Hippocampal formation (tissue), 2 donors: Measurements from ENCODE around the gene PDK2.
"Not testable (repeated sequence)": the region's sequence is repeated elsewhere in the genome, so short reads cannot be mapped to it uniquely, and the experiment has no call there.

Source experiments
- DNase-seq, 2 donors: peaks; one replicate each; lab custom pipeline; 2025; lab: John Stamatoyannopoulos, UW

Gene PDK2

DNA sequence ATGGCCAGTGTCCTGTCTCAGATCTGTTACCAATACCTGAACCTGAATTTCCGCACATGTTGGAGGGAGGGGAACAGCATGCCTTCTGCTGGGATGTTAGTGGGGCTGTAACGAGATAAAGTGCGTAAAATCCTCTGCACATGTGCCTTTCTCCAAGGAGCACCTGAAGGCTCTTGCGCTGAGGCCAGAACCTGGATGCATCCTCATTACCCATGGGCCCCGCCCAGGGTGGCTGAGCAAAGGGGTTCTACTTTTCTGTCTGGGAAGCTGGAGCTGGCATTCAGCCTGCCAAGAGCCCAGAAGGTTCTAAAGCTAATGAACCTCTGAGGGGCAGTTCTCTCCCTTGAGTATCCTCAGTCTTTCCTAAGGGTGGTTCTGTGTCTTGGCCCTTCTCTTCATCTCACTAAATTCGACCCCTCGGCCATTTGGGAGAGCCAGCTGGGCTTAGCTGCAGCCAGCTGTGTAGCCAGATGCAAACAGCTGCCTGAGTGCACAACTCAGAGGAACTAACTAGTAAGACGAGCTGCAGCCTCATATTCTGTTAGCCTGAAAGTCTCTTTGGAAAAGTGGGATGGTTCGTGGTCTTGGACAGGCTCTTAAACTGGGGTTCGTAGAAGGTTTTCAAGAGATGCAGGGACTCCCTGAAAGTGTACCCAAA is 36.7 kb upstream of the PDK2 start:
- no peak for DNase-seq

DNA sequence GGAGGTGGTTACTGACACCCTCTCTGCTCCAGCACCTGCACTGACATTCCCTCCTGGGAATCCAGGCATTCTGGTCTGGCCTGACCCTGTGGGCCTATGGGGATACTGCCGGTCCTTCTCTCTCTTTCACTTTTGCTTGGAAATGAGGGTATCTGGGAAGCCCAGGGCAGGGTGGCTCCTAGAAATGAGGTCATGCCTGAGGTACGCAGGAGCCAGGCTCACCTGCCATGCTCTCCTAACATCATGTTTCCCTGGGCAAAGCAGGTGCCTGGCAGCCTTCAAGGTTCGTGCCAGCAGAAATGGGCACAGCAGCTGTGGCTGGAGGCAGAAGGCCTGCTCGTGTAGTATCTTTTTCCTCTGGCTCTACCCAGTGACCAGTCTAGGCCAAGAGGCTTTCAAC is 35.9 kb upstream of the PDK2 start:
- DNase-seq = no peak

DNA sequence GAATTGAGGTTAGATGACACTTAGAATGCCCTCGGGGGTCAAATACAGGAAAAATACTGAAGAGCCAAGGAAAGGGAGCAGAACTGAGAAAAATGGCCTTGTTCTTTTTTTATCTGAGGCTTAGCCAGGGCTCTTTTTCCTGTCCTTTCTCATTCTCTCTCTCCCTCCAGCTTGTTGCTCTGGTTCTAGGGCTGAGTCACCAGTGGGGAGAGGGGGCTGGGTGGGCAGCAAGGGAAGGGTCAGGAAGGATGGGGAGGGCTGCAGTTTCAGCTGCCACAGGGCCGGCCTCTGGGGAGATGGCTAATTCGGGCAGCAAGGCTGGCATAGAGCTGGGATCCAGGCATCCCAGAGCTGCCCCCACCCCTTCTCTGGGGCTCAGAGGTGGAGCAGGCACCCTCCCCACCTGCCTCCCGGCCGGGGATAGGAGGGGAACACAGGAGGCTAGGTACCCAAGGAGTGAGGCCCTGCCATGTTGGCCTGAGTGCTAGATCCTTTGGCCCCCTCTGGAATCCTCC is 35.3 kb upstream of the PDK2 start:
- DNase-seq = no peak

DNA sequence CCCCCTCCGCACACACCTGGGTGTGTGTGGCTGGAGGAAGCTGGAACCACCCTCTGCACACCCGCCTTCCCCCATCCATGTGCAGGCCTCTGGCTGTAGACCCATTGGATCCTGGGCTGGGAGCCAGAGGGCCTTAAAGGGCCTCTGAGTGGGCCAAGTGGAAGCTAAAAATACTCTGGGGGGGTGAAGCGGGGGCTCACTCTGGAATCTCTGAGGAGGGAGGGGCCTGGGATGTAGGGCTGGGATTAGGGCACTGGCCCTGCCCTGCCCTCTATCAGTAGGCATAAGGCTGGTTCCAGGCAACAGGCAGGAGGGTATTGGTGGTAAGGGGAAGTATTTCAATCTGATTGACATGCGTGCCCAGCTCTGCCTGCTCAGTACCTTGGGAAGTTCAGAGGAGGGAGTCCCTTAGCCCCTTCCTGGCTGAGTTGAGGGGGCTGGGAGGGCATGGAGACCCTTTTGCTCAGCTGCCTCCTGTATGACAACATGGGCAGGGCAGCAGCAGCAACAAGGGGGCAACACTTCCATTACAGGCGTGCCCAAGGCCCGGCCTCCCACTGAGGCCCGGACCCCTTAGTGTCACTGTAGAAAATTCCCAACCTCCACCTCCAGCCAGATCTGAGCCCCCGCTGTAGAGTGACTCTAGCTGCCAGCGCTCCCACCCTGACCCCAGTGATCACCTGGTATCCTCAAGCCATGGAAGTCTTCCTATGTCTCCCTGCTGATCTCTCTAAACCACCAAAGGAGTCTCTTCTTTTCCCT is 34.0 kb upstream of the PDK2 start:
- peak in 1 of 2 donors; percentile 28 for DNase-seq

DNA sequence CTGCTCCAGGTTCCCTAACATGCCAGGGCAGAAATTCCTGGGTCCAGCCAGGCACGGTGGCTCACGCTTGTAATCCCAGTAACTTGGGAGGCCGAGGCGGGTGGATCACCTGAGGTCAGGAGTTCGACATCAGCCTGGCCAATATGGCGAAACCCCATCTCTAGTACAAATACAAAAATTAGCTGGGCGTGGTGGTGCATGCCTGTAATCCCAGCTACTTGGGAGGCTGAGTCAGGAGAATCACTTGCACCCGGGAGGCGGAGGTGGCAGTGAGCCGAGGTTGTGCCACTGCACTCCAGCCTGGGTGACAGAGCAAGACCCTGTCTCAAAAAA is 33.5 kb upstream of the PDK2 start:
- not testable (repeated sequence) for DNase-seq

DNA sequence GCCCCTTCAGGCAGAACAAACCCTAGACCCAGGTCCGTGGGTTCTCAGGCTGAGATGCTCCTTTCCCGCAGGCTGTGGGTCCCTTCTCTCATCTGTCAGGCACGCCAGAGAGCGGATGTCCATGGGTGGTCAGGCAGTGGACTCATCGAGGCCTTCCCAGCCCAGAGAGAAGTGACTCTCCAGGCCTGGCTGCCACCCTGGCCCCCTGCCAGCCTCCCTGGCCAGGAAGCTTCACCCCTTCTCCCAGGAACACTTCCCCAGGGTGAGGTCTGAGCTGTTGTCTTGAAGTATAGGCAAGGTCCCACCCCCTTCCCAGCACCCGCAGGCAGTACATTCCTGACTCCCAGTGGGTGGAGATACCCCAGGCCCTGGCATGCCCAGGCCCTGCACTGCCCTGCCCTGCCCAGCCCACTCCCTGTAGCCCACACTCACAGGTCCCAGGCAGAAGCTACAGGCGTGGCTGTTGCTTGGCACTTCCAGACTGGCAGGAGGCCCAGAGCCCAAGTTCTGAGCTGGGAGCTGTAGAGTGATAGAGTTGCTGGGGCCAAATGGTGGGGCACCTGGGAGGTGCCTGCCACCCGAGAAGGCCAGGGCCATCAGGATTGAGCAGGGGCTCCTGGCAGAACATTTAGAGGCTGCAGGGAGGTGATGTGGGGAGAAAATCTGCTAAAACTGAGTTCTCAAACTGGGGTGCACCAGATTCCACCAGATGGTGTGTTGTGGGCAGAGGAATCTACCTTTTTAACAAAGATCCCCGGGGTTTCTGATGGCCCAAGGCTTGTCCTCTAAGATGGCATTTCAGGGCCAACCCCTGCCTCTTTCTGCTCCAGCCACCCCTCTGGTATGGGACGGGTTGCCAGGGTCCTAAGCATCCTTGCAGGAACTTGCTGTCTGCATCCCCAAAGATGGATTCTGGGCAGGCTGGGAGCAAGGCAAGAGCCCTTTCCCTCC is 32.6 kb upstream of the PDK2 start:
- DNase-seq = no peak

DNA sequence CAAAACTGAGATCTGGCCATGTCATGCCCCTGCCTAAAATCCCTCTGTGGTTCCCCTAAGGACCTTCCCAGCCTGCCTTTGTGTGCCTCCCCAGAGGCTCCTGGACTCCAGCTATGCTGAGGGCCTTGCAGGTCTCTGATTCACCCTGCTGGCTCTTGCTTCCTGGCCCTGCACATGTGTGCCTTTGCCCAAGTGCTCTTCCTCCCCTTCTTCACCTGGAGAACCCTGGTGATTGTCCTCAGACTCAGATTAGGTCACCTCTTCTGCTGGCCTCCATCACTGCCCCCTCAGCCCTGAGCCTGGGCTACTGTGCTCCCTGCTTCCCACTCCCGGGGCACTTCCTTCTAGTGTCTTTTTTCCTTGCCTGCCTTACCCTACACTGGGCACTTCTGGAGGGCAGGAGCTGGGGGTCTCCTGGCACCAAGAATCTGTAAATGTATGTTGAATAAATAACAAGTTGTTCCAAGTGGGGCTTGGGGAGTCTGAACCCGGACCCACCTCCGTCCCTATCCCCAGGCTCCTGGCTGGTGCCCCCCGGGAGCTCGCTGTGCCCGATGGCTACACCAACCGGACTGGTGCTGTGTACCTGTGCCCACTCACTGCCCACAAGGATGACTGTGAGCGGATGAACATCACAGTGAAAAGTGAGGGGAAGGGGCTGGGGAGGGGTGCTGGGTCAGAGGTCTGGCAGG is 31.4 kb upstream of the PDK2 start:
- DNase-seq = no peak

DNA sequence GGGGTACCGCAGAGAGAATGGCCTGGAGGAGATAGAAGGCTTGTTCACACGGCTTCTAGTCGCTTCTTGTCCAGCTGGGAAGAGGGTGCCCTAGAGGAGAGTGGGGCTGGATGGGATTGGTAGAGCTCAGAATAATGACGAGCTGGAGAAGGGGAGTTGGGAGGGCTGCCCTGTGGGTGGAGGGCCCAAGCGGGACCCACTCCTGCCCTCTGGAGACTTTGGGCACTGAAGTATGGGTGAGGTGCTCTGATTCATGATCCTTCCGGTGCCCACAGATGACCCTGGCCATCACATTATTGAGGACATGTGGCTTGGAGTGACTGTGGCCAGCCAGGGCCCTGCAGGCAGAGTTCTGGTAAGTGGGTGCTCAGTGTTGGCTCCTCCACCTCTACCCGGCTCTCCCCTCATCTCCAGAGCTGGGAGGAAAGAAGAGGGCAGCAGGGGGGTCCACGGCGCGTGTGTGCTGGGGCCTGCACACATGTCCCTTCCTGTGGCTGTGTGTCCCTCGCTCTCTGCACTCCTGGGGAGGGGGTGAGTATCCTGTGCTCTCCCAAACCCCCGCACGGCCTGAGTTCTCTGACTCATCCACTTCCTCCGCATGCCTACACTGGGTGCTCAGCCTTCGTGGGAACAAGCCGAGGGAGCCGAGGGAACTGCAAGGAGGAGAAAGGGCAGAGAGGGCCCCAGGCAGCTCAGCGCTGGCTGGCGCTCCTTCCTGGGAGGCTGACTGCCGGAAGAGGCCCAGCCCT is 30.7 kb upstream of the PDK2 start:
- DNase-seq = no peak

DNA sequence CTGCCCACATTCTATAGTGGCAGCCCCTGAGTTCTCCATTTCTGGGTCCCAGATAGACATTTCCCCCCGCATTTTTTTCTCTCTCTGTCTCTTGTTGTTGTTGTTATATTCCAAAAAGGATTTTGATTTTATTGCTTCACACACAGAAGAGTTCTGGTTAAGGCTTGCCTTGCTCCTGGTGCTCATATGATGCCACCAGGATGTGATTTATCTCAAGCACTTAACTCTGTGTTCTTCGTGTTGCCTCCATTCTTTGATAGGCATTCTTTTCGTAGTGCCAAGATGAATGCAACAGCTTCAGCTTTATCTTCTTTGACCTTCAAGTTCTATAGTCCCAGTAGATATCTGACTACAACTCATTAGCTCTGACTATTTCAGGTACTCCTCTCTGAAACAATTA is 30.1 kb upstream of the PDK2 start:
- no peak for DNase-seq

DNA sequence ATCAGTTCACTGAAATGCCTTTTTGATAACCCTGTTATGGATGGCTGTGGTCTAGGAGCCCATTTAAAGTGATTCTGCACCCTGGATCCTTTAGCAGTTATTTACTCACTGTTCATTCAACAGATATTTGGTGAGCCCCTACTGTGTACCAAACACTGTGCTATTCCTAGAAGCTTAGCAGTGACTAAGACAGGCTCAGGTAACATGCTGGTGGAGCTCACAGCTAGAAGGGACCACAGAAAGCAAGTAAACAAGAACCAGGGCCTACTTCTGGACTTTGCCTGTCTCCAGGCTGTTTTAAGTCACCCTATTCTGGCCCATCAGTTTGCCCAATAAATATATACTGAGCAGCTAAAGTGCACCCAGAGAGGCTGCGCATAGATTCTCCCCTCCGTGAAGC is 28.2 kb upstream of the PDK2 start:
- no peak for DNase-seq

DNA sequence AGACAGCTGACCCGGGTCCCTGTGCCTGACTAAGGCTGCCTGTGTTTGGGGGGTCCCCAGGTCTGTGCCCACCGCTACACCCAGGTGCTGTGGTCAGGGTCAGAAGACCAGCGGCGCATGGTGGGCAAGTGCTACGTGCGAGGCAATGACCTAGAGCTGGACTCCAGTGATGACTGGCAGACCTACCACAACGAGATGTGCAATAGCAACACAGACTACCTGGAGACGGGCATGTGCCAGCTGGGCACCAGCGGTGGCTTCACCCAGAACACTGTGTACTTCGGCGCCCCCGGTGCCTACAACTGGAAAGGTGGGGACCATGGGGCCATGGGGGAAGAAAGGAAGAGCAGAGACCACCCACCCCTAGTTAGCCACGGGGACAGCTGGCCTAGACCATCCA is 27.2 kb upstream of the PDK2 start:
- no peak for DNase-seq

DNA sequence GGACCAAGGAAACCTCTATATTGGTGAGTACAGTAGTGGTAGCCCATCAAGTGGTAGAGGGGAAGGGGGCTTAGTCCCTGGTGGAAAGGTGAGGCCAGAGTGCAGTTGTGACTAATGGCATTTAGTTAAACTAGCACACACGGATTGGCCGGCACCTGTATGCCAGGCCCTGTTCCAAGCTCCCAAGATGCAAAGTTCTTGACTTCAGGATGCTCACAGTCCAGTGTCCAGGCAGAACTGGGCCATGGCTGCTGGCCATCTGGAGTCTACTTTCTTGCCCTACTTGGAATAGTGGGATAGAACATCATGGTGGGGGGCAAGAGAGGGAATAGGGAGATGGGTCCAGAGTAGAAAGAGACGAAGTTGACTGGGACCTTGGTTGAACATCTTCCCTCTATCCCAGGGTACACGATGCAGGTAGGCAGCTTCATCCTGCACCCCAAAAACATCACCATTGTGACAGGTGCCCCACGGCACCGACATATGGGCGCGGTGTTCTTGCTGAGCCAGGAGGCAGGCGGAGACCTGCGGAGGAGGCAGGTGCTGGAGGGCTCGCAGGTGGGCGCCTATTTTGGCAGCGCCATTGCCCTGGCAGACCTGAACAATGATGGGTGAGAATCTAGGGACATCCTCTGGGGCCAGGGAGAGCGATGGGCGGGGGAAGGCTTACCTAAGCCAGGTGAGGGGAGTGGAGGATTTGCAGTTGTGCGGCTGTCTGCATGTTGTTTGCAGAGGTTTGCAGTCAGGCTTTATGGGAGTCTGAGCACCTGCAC is 24.1 kb upstream of the PDK2 start:
- DNase-seq = no peak

DNA sequence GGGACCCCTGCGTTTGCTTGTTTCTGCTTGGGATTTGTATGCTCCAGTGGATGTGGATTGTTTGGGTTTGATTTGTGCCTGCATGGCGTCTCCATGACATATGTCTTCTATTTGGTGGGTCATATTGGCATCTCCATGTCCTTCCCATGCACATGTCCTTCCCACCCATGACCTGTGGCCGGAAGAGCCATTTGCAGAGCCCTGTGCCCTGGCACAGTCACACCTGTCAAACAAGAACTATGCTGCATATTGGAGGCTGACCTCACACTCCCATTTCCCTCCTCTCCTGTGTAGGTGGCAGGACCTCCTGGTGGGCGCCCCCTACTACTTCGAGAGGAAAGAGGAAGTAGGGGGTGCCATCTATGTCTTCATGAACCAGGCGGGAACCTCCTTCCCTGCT is 23.5 kb upstream of the PDK2 start:
- DNase-seq = no peak

DNA sequence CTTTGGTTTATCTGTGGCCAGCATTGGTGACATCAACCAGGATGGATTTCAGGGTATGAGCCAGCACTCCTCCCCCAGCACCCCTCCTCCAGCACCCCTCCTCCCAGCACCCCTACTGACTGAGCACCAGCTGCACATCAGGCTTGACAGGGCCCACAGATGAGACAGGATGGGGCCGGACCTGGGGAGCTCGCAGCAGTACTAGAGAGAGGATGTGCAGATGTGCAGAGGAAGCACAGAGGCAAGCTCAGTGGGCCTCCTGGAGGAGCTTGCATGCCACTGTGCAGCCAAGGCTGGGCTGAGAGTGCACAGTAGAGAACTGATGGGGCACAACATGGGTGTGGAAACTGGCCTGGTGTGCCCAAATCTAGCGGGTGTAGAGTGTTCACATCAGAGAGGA is 23.0 kb upstream of the PDK2 start:
- no peak for DNase-seq

DNA sequence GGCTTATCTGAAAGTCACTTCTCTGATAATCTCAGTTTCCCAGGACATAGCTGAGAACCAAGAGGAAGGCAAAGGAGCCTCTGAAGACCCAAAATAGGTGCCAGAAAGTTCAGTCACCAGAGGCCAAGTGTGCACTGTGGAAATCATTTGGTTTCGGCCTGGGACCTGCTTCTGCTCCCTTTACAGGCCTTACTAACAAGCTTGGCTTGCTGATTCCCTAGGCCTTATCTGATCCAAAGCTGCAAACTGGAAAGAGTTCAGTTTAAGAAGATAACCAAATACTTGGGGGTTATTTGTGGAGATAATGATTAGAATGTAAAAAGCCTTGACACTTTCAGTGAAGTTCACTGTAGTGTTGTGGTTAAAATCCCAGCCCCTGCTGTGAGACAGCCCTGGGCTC is 22.2 kb upstream of the PDK2 start:
- DNase-seq = no peak

DNA sequence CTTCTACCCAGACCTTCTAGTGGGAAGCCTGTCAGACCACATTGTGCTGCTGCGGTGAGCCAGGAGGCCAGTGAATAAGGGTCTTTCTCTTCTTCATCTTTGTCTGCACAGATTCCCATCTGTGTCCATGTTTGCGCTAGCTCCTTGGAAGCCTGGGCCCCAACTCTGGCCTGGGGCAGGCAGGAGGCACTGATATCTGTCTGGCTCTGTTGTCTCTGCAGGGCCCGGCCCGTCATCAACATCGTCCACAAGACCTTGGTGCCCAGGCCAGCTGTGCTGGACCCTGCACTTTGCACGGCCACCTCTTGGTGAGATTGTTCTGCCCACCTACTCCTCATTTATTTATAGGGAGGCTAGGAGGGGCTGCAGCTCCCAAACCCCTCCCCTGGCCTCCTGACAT is 20.9 kb upstream of the PDK2 start:
- no peak for DNase-seq

DNA sequence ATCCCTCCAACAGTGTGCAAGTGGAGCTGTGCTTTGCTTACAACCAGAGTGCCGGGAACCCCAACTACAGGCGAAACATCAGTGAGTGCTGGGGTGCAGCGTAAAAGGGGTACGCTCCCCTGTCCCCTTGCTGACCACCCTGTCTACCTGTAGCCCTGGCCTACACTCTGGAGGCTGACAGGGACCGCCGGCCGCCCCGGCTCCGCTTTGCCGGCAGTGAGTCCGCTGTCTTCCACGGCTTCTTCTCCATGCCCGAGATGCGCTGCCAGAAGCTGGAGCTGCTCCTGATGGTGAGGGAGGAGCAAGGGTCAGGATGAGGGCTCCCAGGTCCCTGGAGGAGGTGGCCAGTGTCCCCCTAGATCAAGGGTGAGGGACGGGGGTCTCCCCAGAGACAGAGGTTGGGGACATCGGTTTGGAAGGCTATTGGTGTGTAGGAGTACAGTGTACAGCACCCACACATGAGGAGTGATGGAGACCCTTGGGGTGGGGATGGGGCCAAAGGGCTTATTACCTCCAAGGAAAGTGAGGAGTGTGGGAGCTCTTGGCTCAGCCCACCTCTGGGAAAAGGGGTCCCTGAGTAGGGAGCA is 19.6 kb upstream of the PDK2 start:
- DNase-seq = no peak

DNA sequence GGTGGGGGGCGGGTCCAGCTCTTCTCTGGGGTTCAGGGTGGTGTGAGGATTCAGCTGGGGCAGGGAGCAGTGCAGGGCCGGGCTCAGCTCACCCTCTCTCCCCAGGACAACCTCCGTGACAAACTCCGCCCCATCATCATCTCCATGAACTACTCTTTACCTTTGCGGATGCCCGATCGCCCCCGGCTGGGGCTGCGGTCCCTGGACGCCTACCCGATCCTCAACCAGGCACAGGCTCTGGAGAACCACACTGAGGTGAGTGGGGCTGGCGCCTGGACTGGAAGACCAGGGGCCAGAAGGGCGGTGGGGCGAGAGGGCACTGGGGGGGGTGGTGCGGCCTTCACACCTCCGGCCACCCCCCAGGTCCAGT is 18.9 kb upstream of the PDK2 start:
- no peak for DNase-seq

DNA sequence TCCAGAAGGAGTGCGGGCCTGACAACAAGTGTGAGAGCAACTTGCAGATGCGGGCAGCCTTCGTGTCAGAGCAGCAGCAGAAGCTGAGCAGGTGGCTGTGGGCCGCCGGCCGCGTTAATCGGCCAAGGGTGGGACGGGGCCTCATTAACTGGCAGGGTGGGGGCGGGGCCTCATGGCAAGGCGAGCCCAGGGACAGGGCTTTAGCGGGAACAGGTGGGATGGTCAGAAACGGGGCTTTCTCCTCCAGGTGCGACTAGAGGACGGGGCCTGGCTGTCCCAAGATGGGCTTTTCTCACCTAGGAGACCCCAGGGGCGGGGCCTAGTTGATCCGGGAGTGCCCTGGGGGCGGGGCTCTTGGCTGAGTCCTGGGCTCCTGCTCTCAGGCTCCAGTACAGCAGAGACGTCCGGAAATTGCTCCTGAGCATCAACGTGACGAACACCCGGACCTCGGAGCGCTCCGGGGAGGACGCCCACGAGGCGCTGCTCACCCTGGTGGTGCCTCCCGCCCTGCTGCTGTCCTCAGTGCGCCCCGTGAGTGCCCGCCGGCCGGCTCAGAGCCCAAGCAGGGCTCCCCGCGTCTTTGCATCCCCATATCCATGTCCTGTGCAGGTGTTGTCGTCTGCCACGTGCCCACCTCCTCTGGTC is 18.4 kb upstream of the PDK2 start:
- no peak for DNase-seq

DNA sequence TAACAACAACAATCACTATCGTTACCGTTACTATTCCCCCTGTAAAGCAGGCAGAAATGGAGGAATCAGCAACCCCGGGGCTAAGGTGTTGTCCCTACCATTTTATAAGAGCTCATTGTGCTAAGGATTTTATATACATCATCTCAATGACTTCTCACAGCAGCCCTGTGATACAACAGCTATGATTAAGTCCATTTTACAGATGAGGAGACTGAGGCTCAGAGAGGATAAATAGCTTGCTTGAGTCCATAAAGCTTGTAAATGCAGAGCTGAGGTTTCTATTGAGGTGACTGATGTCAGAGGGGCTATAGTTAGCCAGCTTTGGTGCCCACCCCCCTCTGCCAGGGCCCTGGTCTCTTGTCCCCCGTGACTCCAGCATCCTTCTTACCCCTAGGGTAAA is 16.7 kb upstream of the PDK2 start:
- DNase-seq = no peak
